Stimulated activated CD4-positive, alpha-beta T cell treated with anti-CD3 and anti-CD28 coated beads, Interleukin-2, amount 100 ng/mL, for 4 hours (primary cell): ENCODE results near the gene FAM8A1.
"Not testable (repeated sequence)": the region's sequence is repeated elsewhere in the genome, so short reads cannot be mapped to it uniquely, and the experiment has no call there.

Experiments
- DNase-seq: peaks from one replicate; pipeline ENCODE4 v3.0.0-alpha.2; 2020; ENCODE audit warnings: low read depth

Gene FAM8A1

GRCh38 chr6:17599877-17600526 lies at the start of gene FAM8A1:
TSS of gene FAM8A1 (plus strand) at chr6:17600302. CDS start at chr6:17600410, 108 bp downstream.
- peak; percentile 93 for DNase-seq

- DNase-seq = no peak
These were observed 48.6 kb upstream of the FAM8A1 start for GRCh38 chr6:17551383-17551958.

GRCh38 chr6:17552861-17553260 lies 47.2 kb upstream of the FAM8A1 start:
- DNase-seq = no peak

- no peak for DNase-seq
These were observed 44.1 kb upstream of the FAM8A1 start for GRCh38 chr6:17556014-17556413.

- no peak for DNase-seq
These were observed 37.5 kb upstream of the FAM8A1 start for GRCh38 chr6:17562636-17563035.

- DNase-seq = no peak
These were observed 34.7 kb upstream of the FAM8A1 start for GRCh38 chr6:17565399-17565798.

GRCh38 chr6:17574866-17575560 lies 25.1 kb upstream of the FAM8A1 start:
- no peak for DNase-seq

- no peak for DNase-seq
These were observed 23.0 kb upstream of the FAM8A1 start for GRCh38 chr6:17577059-17577458.

GRCh38 chr6:17580518-17581048 lies 19.5 kb upstream of the FAM8A1 start:
- no peak for DNase-seq

- not testable (repeated sequence) for DNase-seq
These were observed 18.8 kb upstream of the FAM8A1 start for GRCh38 chr6:17581282-17581681.

GRCh38 chr6:17583811-17584210 lies 16.3 kb upstream of the FAM8A1 start:
- DNase-seq = no peak

GRCh38 chr6:17584241-17584803 lies 15.8 kb upstream of the FAM8A1 start:
- DNase-seq = no peak

GRCh38 chr6:17585766-17586490 lies 14.2 kb upstream of the FAM8A1 start:
- DNase-seq = no peak

GRCh38 chr6:17586623-17587022 lies 13.5 kb upstream of the FAM8A1 start:
- not testable (repeated sequence) for DNase-seq

- no peak for DNase-seq
These were observed 12.1 kb upstream of the FAM8A1 start for GRCh38 chr6:17588011-17588410.

GRCh38 chr6:17589406-17590096 lies 10.6 kb upstream of the FAM8A1 start:
- no peak for DNase-seq

GRCh38 chr6:17591287-17591686 lies 8.8 kb upstream of the FAM8A1 start:
- no peak for DNase-seq

GRCh38 chr6:17593246-17593645 lies 6.9 kb upstream of the FAM8A1 start:
- DNase-seq = no peak

GRCh38 chr6:17596085-17596484 lies 4.0 kb upstream of the FAM8A1 start:
- no peak for DNase-seq

- peak; percentile 19 for DNase-seq
These were observed 654 bp downstream of the FAM8A1 start for GRCh38 chr6:17600527-17601385.

- no peak for DNase-seq
These were observed 1.2 kb downstream of the FAM8A1 start for GRCh38 chr6:17601386-17601703.
